Tibial nerve (tissue), 4 donors: ENCODE measurements around the gene PPEF1. TPM values are rescaled to one million over a fixed set of nuclear protein-coding genes. Genes with fewer than 3 reads are reported as not detected.

Source experiments
- DNase-seq, 2 donors: peaks; one replicate each; pipeline ENCODE4 v3.0.0-alpha.2; 2019; ENCODE audit warnings: low spot score in 2 of 2
- H3K27ac ChIP-seq, 4 donors: fragments of 200-600 bp; sonication (generic) in 3 of 4; one replicate each; pipeline ENCODE4 v1.5.1; 2017 to 2019; ENCODE audit warnings: mild to moderate bottlenecking in 1 of 4
- H3K27me3 ChIP-seq, 2 donors: fragments of 200-600 bp; sonication (generic) in 1 of 2; one replicate each; pipeline versions ENCODE4 v1.5.1 to v1.6.0; 2017 to 2019
- H3K36me3 ChIP-seq, 3 donors: fragments of 200-600 bp; sonication (generic); one replicate each; pipeline ENCODE4 v1.5.1; 2018 to 2019
- H3K4me1 ChIP-seq, 4 donors: fragments of 200-600 bp; sonication (generic) in 3 of 4; one replicate each; pipeline ENCODE4 v1.5.1; 2017 to 2019
- H3K4me3 ChIP-seq, 4 donors: fragments of 200-600 bp; sonication (generic) in 3 of 4; one replicate each; pipeline ENCODE4 v1.5.1; 2017 to 2019; ENCODE audit warnings: mild to moderate bottlenecking in 1 of 4, moderate library complexity in 1 of 4
- H3K9me3 ChIP-seq, 4 donors: fragments of 200-600 bp; sonication (generic) in 3 of 4; one replicate each; pipeline ENCODE4 v1.5.1; 2017 to 2019
- CTCF ChIP-seq, 5 experiments: fragments of 200-600 bp in 3 of 5; fragments of 450-650 bp in 2 of 5; sonication (generic) in 3 of 5; IDR thresholded peaks; one replicate each; pipeline ENCODE4 v1.5.1; 2016 to 2019; ENCODE audit warnings: antibody characterized with exemption in 5 of 5, mild to moderate bottlenecking in 3 of 5, moderate library complexity in 2 of 5
- EP300 ChIP-seq, 2 donors: sonication (generic); formaldehyde crosslinking; IDR thresholded peaks; one replicate each; pipeline ENCODE4 v1.6.1; 2017; ENCODE audit warnings: antibody characterized with exemption in 2 of 2, mild to moderate bottlenecking in 1 of 2
- POLR2A ChIP-seq, 2 donors: fragments of 450-650 bp; IDR thresholded peaks; one replicate each; pipeline ENCODE4 v1.6.1; 2017; ENCODE audit warnings: antibody characterized with exemption in 2 of 2, mild to moderate bottlenecking in 2 of 2, moderate library complexity in 2 of 2
- WGBS, 2 donors: methylation state at CpG; one replicate each; pipeline ENCODE4 v1.1.5; 2018; 5-methylcytosine and 5-hydroxymethylcytosine counted together
- total RNA-seq, 4 donors: library from RNA; depleted of rRNA; stranded (reverse); fragments of >200 nt; gene quantifications; one replicate each; pipeline ENCODE4 v1.1.0, GENCODE V29; 2016

The PPEF1 gene
- total RNA-seq, 4 donors from 2014 or later: 0.22 TPM; not detected in 3

- WGBS, 2 donors: 25 to 59% methylated on average over 1 of the region's 1 CpG
Observed at GRCh38 chrX:18769364-18769763, 61.9 kb downstream of the PPEF1 start.

GRCh38 chrX:18769812-18770573 is 62.5 kb downstream of the PPEF1 start:
- no peak for DNase-seq
- no peak overlapping the region for H3K27ac ChIP-seq
- no peaks in the 10 kb centered on the region for H3K9me3 ChIP-seq
- 49 to 63% methylated on average over 7 of the region's 7 CpGs for WGBS, 2 donors
- no peak overlapping the region for H3K4me3 ChIP-seq
- H3K27me3 ChIP-seq: no peaks in the 10 kb centered on the region
- no peaks in the 10 kb centered on the region for H3K4me1 ChIP-seq
- no peaks in the 10 kb centered on the region for H3K36me3 ChIP-seq
- no peak for TF ChIP-seq CTCF (IDR thresholded peaks at IDR 0.05)
- no peak for TF ChIP-seq EP300 (IDR thresholded peaks at IDR 0.05)
- no peak for TF ChIP-seq POLR2A (IDR thresholded peaks at IDR 0.05)

More at GRCh38 chrX:18769364-18769763, 61.9 kb downstream of the PPEF1 start:
- H3K36me3 ChIP-seq: no peaks in the 10 kb centered on the region
- H3K9me3 ChIP-seq: no peaks in the 10 kb centered on the region
- no peak for DNase-seq
- no peaks in the 10 kb centered on the region for H3K4me1 ChIP-seq
- H3K4me3 ChIP-seq: no peak overlapping the region
- no peak overlapping the region for H3K27ac ChIP-seq
- TF ChIP-seq POLR2A (IDR thresholded peaks at IDR 0.05) (no peak), CTCF (IDR thresholded peaks at IDR 0.05) (no peak), EP300 (IDR thresholded peaks at IDR 0.05) (no peak)
- H3K27me3 ChIP-seq: no peaks in the 10 kb centered on the region

- TF ChIP-seq CTCF (IDR thresholded peaks at IDR 0.05): no peak
- TF ChIP-seq POLR2A (IDR thresholded peaks at IDR 0.05): no peak
- TF ChIP-seq EP300 (IDR thresholded peaks at IDR 0.05): no peak
- Histone ChIP-seq H3K4me3 (no peak overlapping the region), H3K27me3 (no peaks in the 10 kb centered on the region), H3K27ac (no peak overlapping the region), H3K9me3 (no peaks in the 10 kb centered on the region), H3K4me1 (no peaks in the 10 kb centered on the region), H3K36me3 (no peaks in the 10 kb centered on the region)
- WGBS, 2 donors: 19 to 27% methylated on average over 1 of the region's 1 CpG
- no peak for DNase-seq
Observed at GRCh38 chrX:18789916-18790315, 82.5 kb downstream of the PPEF1 start.

GRCh38 chrX:18792828-18793227 is 85.4 kb downstream of the PPEF1 start:
- Histone ChIP-seq H3K4me3 (no peak overlapping the region), H3K4me1 (no peaks in the 10 kb centered on the region), H3K36me3 (no peaks in the 10 kb centered on the region), H3K27ac (no peak overlapping the region), H3K9me3 (no peaks in the 10 kb centered on the region), H3K27me3 (no peaks in the 10 kb centered on the region)
- no peak for TF ChIP-seq EP300 (IDR thresholded peaks at IDR 0.05)
- no peak for TF ChIP-seq POLR2A (IDR thresholded peaks at IDR 0.05)
- no peak for TF ChIP-seq CTCF (IDR thresholded peaks at IDR 0.05)
- DNase-seq: no peak

- 38% methylated on average over 7 of the region's 7 CpGs for WGBS, 2 donors
- Histone ChIP-seq H3K36me3 (no peaks in the 10 kb centered on the region), H3K4me3 (no peak overlapping the region), H3K9me3 (no peaks in the 10 kb centered on the region), H3K27me3 (no peaks in the 10 kb centered on the region), H3K27ac (no peak overlapping the region), H3K4me1 (no peaks in the 10 kb centered on the region)
- TF ChIP-seq EP300 (IDR thresholded peaks at IDR 0.05) (no peak), CTCF (IDR thresholded peaks at IDR 0.05) (no peak), POLR2A (IDR thresholded peaks at IDR 0.05) (no peak)
- no peak for DNase-seq
Observed at GRCh38 chrX:18793601-18794089, 86.2 kb downstream of the PPEF1 start.
